WERI-Rb-1 (cell line): ENCODE results near the gene FGG.

Experiments
- DNase-seq: peaks from one replicate; pipeline ENCODE4 v3.0.0-alpha.2; 2020
- H3K27ac ChIP-seq: fragments of 250-450 bp; sonication (Bioruptor Pico); 2 replicates; pipeline ENCODE4 v1.5.1; 2020; ENCODE audit warnings: mild to moderate bottlenecking, moderate library complexity
- H3K27me3 ChIP-seq: fragments of 250-450 bp; sonication (Bioruptor Pico); 2 replicates; pipeline ENCODE4 v1.5.1; 2021; ENCODE audit warnings: mild to moderate bottlenecking, low read depth, moderate library complexity; ENCODE audit not compliant: insufficient read depth, severe bottlenecking
- H3K36me3 ChIP-seq: fragments of 250-450 bp; sonication (Bioruptor Pico); 2 replicates; pipeline ENCODE4 v1.5.1; 2020; ENCODE audit warnings: mild to moderate bottlenecking, moderate library complexity
- H3K4me3 ChIP-seq: 2 replicates; pipeline ENCODE4 v1.5.1; 2011; ENCODE audit warnings: low read depth, mild to moderate bottlenecking, control low read depth, low read length
- H3K9me3 ChIP-seq: fragments of 250-450 bp; sonication (Bioruptor Pico); 2 replicates; pipeline ENCODE4 v1.5.1; 2021; ENCODE audit warnings: mild to moderate bottlenecking, moderate library complexity; ENCODE audit not compliant: severe bottlenecking
- TF ChIP-seq, protein P1 (sequence below): IDR thresholded peaks from 2 replicates; pipeline ENCODE4 v1.5.1; 2011; ENCODE audit warnings: low read depth, mild to moderate bottlenecking, control low read depth, inconsistent platforms, low read length

FGG gene

DNA sequence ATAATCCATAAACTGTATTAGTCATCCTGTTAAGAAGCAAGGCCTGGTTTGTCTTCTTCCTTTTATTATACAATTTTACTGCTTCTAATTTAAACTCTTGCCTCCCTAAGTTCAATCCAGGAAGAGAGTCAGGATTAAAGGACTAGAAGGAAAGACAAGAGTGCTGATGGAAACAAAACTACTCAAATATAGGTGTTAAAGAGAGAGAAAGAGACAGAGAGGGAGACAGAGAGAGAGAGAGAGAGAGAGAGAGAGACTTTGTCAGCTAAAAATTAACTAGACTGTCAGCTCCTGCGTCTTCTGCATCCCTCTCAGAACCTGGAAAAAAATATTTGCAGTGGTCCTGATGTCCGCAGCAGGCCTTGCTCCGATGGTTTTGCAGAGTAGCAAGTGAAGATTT is 13.5 kb upstream of the FGG start:
- no peaks in the 10 kb centered on the region for H3K36me3 ChIP-seq
- no peak for DNase-seq
- H3K4me3 ChIP-seq, result no peak overlapping the region
- H3K27ac ChIP-seq, result no peak overlapping the region
- H3K9me3 ChIP-seq, result no peaks in the 10 kb centered on the region
- H3K27me3 ChIP-seq, result peaks cover 12% of the 10 kb centered on the region
- TF ChIP-seq, protein P1, sequence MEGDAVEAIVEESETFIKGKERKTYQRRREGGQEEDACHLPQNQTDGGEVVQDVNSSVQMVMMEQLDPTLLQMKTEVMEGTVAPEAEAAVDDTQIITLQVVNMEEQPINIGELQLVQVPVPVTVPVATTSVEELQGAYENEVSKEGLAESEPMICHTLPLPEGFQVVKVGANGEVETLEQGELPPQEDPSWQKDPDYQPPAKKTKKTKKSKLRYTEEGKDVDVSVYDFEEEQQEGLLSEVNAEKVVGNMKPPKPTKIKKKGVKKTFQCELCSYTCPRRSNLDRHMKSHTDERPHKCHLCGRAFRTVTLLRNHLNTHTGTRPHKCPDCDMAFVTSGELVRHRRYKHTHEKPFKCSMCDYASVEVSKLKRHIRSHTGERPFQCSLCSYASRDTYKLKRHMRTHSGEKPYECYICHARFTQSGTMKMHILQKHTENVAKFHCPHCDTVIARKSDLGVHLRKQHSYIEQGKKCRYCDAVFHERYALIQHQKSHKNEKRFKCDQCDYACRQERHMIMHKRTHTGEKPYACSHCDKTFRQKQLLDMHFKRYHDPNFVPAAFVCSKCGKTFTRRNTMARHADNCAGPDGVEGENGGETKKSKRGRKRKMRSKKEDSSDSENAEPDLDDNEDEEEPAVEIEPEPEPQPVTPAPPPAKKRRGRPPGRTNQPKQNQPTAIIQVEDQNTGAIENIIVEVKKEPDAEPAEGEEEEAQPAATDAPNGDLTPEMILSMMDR, result no peak

DNA sequence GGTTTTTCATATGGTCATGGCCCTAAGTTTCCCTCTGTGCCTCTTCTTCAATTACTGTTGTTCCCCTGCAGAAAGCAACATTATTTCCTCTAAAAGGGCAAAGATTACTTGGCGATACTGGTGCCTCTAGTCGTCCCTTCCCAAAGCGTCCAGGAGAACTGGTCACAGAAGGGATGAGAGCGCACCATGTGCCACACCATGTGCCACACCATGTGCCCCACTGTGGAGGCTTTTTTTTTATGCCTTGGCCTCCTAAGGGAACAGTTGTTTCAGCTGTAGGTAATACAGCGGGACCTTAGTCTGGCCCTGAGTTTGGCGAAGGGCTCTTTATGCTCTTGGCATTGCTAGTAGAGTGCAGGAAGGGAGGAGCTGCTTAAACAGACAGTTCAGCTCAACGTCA is 11.5 kb upstream of the FGG start:
- no peaks in the 10 kb centered on the region for H3K9me3 ChIP-seq
- no peak overlapping the region for H3K4me3 ChIP-seq
- H3K36me3 ChIP-seq, result no peaks in the 10 kb centered on the region
- H3K27ac ChIP-seq, result no peak overlapping the region
- DNase-seq, result no peak
- TF ChIP-seq, protein P1, result no peak
- peaks cover 14% of the 10 kb centered on the region for H3K27me3 ChIP-seq

DNA sequence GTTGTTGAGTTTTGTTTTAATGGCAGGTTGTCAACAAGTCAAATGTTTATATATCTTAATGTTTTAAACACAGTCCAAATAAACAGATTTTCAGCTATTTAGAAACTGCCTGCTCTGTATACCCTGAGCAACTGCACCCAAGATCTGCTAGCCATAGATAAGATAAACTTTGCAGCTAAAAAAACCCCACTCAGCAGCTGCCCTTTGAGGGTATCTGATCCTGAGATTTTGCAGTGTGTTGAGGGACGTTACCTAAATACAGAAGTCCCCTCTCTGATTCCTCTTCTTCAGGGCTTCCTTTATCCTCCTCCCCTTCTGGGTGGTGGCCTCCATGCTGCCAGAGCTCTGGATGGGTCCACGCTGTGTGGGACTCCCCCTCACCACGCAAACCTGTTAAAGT is 11.0 kb upstream of the FGG start:
- H3K27ac ChIP-seq, result no peak overlapping the region
- H3K9me3 ChIP-seq, result no peaks in the 10 kb centered on the region
- H3K36me3 ChIP-seq, result no peaks in the 10 kb centered on the region
- H3K27me3 ChIP-seq, result peaks cover 14% of the 10 kb centered on the region
- no peak for DNase-seq
- TF ChIP-seq, protein P1, result no peak
- H3K4me3 ChIP-seq, result no peak overlapping the region

DNA sequence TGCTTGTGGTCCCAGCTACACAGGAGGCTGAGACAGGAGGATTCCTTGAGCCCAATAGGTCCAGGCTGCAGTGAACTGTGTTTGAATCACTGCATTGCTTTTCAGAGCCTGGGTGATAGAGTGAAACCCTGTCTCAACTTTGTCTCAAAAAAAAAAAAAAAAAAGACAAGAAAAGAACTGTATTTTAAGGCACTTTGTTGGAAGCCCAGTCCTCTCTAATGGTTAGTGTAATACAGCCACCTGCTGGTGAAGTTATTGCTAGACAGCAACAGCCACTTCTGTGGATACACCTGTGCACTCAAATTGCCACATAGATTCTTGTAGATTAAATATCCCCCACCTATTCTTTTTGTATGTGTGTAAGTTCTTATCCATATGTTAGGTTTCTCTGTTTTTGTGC is 10.1 kb upstream of the FGG start:
- Histone ChIP-seq H3K27ac (no peak overlapping the region), H3K36me3 (no peaks in the 10 kb centered on the region), H3K27me3 (peaks cover 14% of the 10 kb centered on the region), H3K9me3 (no peaks in the 10 kb centered on the region), H3K4me3 (no peak overlapping the region)
- TF ChIP-seq, protein P1, result peak; percentile 59
- DNase-seq, result peak; percentile 38

DNA sequence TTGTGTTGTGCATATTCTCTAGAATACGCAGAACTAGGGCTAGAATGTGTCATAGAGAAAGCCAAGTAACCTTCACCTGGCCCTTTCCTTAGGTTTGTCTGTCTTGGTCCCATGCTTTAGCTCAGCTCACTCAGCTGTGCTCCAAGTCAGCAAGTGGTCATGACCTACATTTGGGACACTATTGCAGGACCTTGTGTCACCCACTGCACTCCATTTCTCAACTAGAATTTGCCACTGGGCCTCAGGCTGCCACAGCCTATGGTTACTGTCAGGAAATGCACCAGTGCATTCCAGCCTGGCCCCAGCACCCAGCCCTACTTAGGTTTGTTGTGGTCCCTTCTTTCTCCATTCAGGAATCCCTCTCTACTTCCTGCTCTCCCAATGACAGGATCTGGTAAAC is 7.7 kb upstream of the FGG start:
- TF ChIP-seq, protein P1, result no peak
- Histone ChIP-seq H3K27me3 (peaks cover 8% of the 10 kb centered on the region), H3K9me3 (no peaks in the 10 kb centered on the region), H3K4me3 (no peak overlapping the region), H3K36me3 (no peaks in the 10 kb centered on the region), H3K27ac (no peak overlapping the region)
- no peak for DNase-seq

DNA sequence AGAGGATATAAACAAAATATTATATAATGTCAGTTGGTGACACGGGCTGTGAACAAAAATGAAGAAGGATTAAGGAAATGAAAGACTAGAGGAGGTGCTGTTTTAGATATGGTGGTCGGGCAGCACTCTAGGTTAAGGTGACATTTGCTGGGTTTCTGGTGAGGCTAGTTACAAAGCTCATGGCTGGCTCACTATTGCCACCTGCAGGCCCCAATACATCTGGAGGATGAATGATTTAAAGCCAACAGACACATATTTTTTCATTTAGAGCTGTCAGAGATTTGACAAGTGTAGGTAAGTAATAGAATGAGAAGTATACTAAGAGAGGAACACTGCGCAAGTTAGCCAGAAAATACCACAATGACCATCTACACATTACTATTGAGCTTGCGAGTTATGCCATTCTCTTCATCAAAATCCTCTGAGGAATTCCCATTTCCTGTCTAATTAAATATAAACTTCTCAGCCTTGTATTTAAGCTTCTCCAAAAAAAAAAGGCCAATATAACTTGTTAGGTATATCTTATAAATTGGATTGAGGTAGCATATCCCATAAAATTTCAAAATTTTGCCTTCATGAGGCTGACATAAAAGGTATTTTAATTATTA is 6.4 kb upstream of the FGG start:
- peaks cover 8% of the 10 kb centered on the region for H3K27me3 ChIP-seq
- no peak overlapping the region for H3K4me3 ChIP-seq
- peak; percentile 76 for DNase-seq
- TF ChIP-seq, protein P1, result peak; percentile 79
- H3K36me3 ChIP-seq, result no peaks in the 10 kb centered on the region
- no peak overlapping the region for H3K27ac ChIP-seq
- H3K9me3 ChIP-seq, result no peaks in the 10 kb centered on the region
